Measurements from ENCODE around the gene SNX17. TPM values are rescaled to one million over a fixed set of nuclear protein-coding genes. Genes with fewer than 3 reads are reported as not detected.

Gene SNX17
- total and polyA plus RNA-seq, 2 of the 13 experiments (the other 11 are each of a cell fraction or from before 2014, with no cell fraction given): 75.0 to 109 TPM

DNA sequence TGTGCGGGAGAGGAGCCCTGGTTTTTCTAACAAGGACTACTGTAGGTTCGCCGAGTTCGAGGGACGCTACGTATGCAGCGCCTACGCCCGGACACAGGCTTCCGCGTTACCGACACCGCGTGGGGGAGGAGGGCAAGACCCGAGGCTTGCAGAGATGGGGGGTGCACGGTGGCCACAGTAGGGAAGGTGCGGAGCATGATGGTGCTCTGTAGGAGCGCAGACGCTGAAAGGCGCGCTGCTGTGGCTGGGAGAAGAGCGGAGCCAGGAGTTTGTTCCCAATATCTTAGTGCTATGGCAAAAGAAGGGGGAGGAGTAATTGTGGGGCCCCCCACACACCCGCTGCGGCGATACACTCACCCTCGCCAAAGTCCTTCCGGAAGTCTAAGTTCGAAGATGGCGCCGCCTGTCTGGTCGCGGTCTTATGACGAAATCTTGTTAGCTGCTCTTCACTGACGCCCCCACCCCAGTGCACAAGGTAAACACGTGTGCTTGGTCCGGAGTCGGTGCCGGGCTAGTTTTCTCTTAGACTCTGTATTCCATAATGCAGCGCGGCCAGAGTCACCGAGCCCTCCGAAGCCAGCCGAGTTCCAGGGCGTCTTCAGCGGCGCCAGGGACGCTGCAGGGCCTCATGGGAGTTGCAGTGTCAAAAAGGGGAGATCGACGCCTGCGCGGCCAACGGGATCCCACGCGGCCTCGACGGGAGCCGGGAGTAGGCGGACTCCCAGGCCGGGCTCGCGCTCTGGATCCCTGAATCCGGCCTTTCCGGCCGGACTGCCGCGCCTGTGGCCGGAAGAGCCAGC, 13.8 kb upstream of the SNX17 start, which contains the start of gene GTF3C2 (continued):
- TF ChIP-seq, protein P1, sequence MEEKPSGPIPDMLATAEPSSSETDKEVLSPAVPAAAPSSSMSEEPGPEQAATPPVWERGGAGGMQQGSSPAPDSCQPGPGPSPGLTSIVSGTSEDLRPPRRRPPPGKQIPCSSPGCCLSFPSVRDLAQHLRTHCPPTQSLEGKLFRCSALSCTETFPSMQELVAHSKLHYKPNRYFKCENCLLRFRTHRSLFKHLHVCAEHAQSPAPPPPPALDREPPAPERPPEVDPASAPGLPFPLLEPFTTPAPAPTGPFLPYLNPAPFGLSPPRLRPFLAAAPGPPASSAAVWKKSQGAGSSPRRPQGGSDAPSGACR (CRISPR knock-in tag; IDR thresholded peaks at IDR 0.05): peak; percentile 92
- TF ChIP-seq ATRX (CRISPR knock-in tag; IDR thresholded peaks at IDR 0.05; ENCODE audit: borderline replicate concordance) (no peak), RBAK (CRISPR knock-in tag; IDR thresholded peaks at IDR 0.05) (no peak), GATA4 (IDR thresholded peaks at IDR 0.05; ENCODE audit: borderline replicate concordance, low read depth) (peak; percentile 72), DNMT1 (CRISPR knock-in tag; IDR thresholded peaks at IDR 0.05) (no peak), ZFYVE20 (CRISPR knock-in tag; IDR thresholded peaks at IDR 0.05; ENCODE audit: borderline replicate concordance, low read depth) (no peak), THYN1 (CRISPR knock-in tag; IDR thresholded peaks at IDR 0.05; ENCODE audit: borderline replicate concordance, low read depth) (no peak), TAF1 (CRISPR knock-in tag; IDR thresholded peaks at IDR 0.05) (peak; percentile 84), TARDBP (CRISPR knock-in tag; IDR thresholded peaks at IDR 0.05) (peak; percentile 75; the same call in 1 of the 2 replicates), ZNF749 (CRISPR knock-in tag; IDR thresholded peaks at IDR 0.05; ENCODE audit: borderline replicate concordance) (peak; percentile 93)
- TF ChIP-seq, protein P2, sequence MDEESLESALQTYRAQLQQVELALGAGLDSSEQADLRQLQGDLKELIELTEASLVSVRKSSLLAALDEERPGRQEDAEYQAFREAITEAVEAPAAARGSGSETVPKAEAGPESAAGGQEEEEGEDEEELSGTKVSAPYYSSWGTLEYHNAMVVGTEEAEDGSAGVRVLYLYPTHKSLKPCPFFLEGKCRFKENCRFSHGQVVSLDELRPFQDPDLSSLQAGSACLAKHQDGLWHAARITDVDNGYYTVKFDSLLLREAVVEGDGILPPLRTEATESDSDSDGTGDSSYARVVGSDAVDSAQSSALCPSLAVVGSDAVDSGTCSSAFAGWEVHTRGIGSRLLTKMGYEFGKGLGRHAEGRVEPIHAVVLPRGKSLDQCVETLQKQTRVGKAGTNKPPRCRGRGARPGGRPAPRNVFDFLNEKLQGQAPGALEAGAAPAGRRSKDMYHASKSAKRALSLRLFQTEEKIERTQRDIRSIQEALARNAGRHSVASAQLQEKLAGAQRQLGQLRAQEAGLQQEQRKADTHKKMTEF (CRISPR knock-in tag; IDR thresholded peaks at IDR 0.05): peak; percentile 87
- TF ChIP-seq, protein P3, sequence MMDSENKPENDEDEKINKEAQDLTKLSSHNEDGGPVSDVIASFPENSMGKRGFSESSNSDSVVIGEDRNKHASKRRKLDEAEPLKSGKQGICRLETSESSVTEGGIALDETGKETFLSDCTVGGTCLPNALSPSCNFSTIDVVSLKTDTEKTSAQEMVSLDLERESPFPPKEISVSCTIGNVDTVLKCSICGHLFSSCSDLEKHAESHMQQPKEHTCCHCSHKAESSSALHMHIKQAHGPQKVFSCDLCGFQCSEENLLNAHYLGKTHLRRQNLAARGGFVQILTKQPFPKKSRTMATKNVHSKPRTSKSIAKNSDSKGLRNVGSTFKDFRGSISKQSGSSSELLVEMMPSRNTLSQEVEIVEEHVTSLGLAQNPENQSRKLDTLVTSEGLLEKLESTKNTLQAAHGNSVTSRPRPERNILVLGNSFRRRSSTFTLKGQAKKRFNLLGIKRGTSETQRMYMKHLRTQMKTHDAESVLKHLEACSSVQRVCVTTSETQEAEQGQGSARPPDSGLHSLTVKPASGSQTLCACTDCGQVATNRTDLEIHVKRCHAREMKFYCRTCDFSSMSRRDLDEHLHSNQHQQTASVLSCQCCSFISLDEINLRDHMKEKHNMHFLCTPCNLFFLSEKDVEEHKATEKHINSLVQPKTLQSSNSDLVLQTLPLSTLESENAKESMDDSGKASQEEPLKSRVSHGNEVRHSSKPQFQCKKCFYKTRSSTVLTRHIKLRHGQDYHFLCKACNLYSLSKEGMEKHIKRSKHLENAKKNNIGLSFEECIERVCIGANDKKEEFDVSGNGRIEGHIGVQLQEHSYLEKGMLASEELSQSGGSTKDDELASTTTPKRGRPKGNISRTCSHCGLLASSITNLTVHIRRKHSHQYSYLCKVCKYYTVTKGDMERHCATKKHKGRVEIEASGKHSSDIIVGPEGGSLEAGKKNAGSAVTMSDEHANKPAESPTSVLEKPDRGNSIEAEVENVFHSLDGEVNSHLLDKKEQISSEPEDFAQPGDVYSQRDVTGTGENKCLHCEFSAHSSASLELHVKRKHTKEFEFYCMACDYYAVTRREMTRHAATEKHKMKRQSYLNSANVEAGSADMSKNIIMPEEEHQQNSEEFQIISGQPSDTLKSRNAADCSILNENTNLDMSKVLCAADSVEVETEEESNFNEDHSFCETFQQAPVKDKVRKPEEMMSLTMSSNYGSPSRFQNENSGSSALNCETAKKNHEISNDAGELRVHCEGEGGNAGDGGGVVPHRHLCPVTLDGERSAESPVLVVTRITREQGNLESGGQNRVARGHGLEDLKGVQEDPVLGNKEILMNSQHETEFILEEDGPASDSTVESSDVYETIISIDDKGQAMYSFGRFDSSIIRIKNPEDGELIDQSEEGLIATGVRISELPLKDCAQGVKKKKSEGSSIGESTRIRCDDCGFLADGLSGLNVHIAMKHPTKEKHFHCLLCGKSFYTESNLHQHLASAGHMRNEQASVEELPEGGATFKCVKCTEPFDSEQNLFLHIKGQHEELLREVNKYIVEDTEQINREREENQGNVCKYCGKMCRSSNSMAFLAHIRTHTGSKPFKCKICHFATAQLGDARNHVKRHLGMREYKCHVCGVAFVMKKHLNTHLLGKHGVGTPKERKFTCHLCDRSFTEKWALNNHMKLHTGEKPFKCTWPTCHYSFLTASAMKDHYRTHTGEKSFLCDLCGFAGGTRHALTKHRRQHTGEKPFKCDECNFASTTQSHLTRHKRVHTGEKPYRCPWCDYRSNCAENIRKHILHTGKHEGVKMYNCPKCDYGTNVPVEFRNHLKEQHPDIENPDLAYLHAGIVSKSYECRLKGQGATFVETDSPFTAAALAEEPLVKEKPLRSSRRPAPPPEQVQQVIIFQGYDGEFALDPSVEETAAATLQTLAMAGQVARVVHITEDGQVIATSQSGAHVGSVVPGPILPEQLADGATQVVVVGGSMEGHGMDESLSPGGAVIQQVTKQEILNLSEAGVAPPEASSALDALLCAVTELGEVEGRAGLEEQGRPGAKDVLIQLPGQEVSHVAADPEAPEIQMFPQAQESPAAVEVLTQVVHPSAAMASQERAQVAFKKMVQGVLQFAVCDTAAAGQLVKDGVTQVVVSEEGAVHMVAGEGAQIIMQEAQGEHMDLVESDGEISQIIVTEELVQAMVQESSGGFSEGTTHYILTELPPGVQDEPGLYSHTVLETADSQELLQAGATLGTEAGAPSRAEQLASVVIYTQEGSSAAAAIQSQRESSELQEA (CRISPR knock-in tag; IDR thresholded peaks at IDR 0.05; ENCODE audit: not compliant biosample characterization): peak; percentile 61
- TF ChIP-seq, protein P4, sequence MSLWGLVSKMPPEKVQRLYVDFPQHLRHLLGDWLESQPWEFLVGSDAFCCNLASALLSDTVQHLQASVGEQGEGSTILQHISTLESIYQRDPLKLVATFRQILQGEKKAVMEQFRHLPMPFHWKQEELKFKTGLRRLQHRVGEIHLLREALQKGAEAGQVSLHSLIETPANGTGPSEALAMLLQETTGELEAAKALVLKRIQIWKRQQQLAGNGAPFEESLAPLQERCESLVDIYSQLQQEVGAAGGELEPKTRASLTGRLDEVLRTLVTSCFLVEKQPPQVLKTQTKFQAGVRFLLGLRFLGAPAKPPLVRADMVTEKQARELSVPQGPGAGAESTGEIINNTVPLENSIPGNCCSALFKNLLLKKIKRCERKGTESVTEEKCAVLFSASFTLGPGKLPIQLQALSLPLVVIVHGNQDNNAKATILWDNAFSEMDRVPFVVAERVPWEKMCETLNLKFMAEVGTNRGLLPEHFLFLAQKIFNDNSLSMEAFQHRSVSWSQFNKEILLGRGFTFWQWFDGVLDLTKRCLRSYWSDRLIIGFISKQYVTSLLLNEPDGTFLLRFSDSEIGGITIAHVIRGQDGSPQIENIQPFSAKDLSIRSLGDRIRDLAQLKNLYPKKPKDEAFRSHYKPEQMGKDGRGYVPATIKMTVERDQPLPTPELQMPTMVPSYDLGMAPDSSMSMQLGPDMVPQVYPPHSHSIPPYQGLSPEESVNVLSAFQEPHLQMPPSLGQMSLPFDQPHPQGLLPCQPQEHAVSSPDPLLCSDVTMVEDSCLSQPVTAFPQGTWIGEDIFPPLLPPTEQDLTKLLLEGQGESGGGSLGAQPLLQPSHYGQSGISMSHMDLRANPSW (CRISPR knock-in tag; IDR thresholded peaks at IDR 0.05; ENCODE audit: borderline replicate concordance): peak; percentile 99; the same call in 1 of the 2 replicates

Measured in HepG2 (cell line).